SJSA1 (cell line): Measurements from ENCODE around the gene CMTR1. TPM values are rescaled to one million over a fixed set of nuclear protein-coding genes. Genes with fewer than 3 reads are reported as not detected.
"Not testable (repeated sequence)": the region's sequence is repeated elsewhere in the genome, so short reads cannot be mapped to it uniquely, and the experiment has no call there.

Source experiments
- DNase-seq, 2 experiments: peaks; one replicate each; pipeline ENCODE4 v3.0.0-alpha.2; 2015 to 2020; ENCODE audit warnings: low spot score in 2 of 2, low read depth in 1 of 2
- H3K27ac ChIP-seq: fragments of 250-450 bp; sonication (Bioruptor Pico); 2 replicates; pipeline ENCODE4 v1.5.1; 2020; ENCODE audit warnings: mild to moderate bottlenecking, moderate library complexity
- H3K27me3 ChIP-seq: fragments of 250-450 bp; sonication (Bioruptor Pico); replicated peaks from 2 replicates; pipeline ENCODE4 v1.5.1; 2020; ENCODE audit warnings: mild to moderate bottlenecking, moderate library complexity
- H3K36me3 ChIP-seq: fragments of 250-450 bp; sonication (Bioruptor Pico); 2 replicates; pipeline ENCODE4 v1.5.1; 2020; ENCODE audit warnings: mild to moderate bottlenecking
- H3K4me1 ChIP-seq: fragments of 250-450 bp; sonication (Bioruptor Pico); replicated peaks from 2 replicates; pipeline ENCODE4 v1.6.1; 2021; ENCODE audit warnings: mild to moderate bottlenecking
- H3K4me3 ChIP-seq: fragments of 250-450 bp; sonication (Bioruptor Pico); 2 replicates; pipeline ENCODE4 v1.5.1; 2020; ENCODE audit warnings: mild to moderate bottlenecking
- H3K9me3 ChIP-seq: fragments of 250-450 bp; sonication (Bioruptor Pico); replicated peaks from 2 replicates; pipeline ENCODE4 v1.5.1; 2020; ENCODE audit warnings: mild to moderate bottlenecking
- total RNA-seq: library from RNA; depleted of rRNA; stranded (reverse); fragments of >200 nt; shearing (Covaris generic); gene quantifications from 2 replicates; pipeline ENCODE4 v1.2.3, GENCODE V29; 2014

The CMTR1 gene
- total RNA-seq, 1 experiment from 2014 or later, result 39.1 TPM

- Histone ChIP-seq H3K36me3 (no peaks in the 10 kb centered on the region), H3K27me3 (no peaks in the 10 kb centered on the region), H3K4me1 (peaks cover 7% of the 10 kb centered on the region), H3K9me3 (no peaks in the 10 kb centered on the region), H3K27ac (no peak overlapping the region), H3K4me3 (no peak overlapping the region)
- DNase-seq, result no peak
Measured at GRCh38 chr6:37496951-37497885, 64.2 kb downstream of the CMTR1 start.

DNA sequence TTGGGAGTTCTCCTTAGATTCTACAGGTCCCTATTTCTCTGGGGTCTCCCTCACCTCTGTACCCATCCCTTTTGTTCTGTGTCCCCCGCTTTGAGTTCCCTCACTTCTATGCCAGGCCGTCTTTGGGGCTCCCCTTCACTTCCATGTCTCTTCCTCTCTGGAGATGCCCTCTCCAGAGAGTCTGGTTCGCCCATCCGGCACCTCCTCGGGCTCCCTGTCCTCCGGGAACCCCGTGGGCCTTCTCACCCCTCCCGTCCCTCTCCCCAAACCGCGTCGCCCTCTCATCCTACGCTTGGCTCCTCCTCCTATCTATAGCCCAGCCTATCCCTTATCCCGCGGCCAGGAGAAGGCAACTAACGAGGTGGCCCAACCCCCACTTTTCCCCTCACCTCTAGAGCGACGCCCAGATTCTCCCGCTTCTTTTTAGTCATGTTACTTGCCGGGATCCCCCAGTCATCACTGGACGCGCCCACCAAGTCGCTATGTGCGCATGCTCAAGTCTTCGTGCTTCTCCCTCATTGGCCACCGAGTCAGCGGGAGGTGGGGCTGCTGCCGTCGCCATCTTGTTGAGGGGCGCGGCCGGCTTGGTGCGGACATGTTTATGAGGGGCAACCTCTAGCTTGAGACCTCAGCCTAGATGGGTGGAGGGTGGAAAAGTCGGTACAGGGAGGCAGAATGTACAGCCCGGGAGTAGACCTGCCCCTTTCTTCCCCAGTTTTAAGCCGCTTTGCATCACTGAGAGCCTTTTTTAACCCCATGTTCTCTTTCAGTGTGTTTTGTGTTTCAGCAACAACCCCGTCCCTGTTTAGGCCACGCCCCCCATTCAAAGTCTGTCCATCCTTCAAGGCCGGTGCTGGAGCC is 66.6 kb downstream of the CMTR1 start, which contains the start of gene CCDC167:
CCDC167 (minus strand) TSS at position 461 of the 861 bp plus-strand sequence; CDS start at position 431, 30 bp downstream.
- H3K27ac ChIP-seq, result peak within 1 kb of the TSS; percentile 65
- H3K4me1 ChIP-seq, result peaks cover 7% of the 10 kb centered on the region
- H3K27me3 ChIP-seq, result no peaks in the 10 kb centered on the region
- peak within 1 kb of the TSS; percentile 44 for H3K4me3 ChIP-seq
- no peaks in the 10 kb centered on the region for H3K36me3 ChIP-seq
- DNase-seq, result peak; percentile 99
- H3K9me3 ChIP-seq, result no peaks in the 10 kb centered on the region

DNA sequence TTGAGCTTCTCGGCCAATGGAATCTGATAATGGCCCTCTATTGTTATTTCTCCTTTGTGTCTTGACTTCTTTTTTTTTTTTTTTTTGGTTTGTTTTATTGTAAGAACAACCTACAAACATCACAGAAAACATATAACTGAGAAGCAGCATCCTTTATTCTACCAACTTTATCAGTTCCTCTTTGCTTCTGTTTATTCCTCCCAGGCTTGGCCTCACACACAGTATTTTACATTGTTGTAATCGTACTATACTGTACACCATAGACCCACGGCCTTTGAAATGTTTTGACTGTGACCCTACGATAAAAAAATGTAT is 67.2 kb downstream of the CMTR1 start:
- Histone ChIP-seq H3K27ac (no peak overlapping the region; the same call in 1 of the 2 replicates), H3K27me3 (no peaks in the 10 kb centered on the region), H3K36me3 (no peaks in the 10 kb centered on the region), H3K4me3 (peak overlapping the region; percentile 44), H3K4me1 (peaks cover 7% of the 10 kb centered on the region), H3K9me3 (no peaks in the 10 kb centered on the region)
- DNase-seq, result no peak

GRCh38 chr6:37500904-37501303 is 67.9 kb downstream of the CMTR1 start:
- H3K4me3 ChIP-seq, DNase-seq, H3K9me3 ChIP-seq, H3K27me3 ChIP-seq, H3K36me3 ChIP-seq, H3K27ac ChIP-seq, H3K4me1 ChIP-seq: not testable (repeated sequence)

DNA sequence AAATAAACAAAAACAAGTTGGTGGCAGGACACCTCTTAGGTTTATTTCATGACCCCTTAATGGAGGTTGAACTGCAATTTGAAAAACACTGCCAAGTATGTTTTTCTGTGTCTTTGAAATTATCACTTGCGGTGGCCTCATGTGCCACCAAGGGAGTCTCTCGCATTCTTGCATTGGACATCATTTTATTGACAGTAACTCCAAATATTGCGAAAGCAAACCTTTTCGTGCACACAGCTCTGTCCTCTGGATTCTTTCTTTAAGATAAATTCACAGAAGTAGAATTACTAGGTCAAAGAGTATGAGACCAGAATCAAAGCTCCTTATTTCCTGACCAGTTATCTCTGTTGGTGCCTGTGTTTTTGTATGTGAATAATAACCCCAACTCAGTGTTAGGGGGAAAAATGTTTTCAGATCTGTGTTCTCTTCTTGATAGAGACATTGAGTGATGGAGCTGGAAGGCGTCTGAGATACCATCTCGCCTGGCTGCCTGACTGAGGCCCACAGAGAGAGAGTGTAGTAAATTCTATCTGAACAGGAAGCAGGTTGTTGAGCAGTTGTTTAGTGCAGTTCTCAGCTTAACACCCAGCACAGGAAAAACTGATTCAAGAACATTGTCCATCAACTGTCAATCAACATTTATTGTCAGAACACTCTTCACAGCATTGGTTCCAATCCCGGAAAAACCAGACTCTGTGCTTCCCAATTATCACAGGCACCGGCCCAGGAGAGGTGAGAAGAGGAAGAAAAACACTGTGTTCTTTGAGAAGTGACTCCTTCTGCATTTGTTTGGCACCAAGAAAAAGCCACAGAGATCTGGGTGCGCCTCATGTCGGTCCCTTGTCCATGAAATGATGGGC is 68.8 kb downstream of the CMTR1 start:
- H3K27ac ChIP-seq, result no peak overlapping the region
- peaks cover 7% of the 10 kb centered on the region for H3K4me1 ChIP-seq
- no peaks in the 10 kb centered on the region for H3K36me3 ChIP-seq

GRCh38 chr6:37502703-37503291 is 69.8 kb downstream of the CMTR1 start:
- no peaks in the 10 kb centered on the region for H3K36me3 ChIP-seq
- H3K27me3 ChIP-seq, result no peaks in the 10 kb centered on the region
- H3K4me1 ChIP-seq, result peaks cover 7% of the 10 kb centered on the region
- H3K9me3 ChIP-seq, result no peaks in the 10 kb centered on the region
- H3K27ac ChIP-seq, result no peak overlapping the region
- H3K4me3 ChIP-seq, result no peak overlapping the region
- DNase-seq, result no peak

More for the DNA sequence above, 68.8 kb downstream of the CMTR1 start:
- Histone ChIP-seq H3K27me3 (no peaks in the 10 kb centered on the region), H3K4me3 (no peak overlapping the region), H3K9me3 (no peaks in the 10 kb centered on the region)
- no peak for DNase-seq

DNA sequence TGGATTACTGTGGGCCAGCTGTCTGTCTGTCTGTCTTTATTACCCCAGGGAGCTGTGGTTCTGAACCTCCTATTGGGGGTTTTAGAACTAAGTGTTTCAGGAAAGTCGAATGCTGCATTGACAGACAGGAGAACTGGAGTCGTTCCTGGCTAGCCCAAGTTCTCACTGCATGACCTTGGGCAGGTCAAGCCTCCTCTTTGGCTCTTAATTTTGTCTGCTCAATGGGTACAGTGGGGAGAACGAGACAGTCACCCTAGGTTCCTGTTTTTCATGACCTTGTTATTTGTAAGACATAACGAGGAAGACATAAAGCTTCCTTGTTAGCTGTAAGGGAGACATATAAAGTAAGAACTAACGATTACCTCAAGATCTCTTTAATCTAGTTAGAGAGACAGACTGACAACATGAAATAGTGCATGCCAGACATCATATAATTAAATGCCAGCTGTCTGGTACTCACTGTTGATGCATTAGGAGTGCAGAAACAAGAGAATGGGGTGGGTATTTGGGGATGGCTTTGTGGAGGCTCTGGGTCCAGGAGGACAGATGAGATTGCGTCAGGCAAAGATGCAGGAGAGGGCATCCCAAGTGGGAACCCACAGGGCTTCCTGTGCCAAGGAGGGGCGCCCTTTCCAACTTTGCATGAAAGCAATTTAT is 70.4 kb downstream of the CMTR1 start:
- Histone ChIP-seq H3K27ac (no peak overlapping the region), H3K4me1 (peaks cover 7% of the 10 kb centered on the region), H3K36me3 (no peaks in the 10 kb centered on the region), H3K4me3 (no peak overlapping the region), H3K27me3 (no peaks in the 10 kb centered on the region), H3K9me3 (no peaks in the 10 kb centered on the region)
- DNase-seq, result no peak

DNA sequence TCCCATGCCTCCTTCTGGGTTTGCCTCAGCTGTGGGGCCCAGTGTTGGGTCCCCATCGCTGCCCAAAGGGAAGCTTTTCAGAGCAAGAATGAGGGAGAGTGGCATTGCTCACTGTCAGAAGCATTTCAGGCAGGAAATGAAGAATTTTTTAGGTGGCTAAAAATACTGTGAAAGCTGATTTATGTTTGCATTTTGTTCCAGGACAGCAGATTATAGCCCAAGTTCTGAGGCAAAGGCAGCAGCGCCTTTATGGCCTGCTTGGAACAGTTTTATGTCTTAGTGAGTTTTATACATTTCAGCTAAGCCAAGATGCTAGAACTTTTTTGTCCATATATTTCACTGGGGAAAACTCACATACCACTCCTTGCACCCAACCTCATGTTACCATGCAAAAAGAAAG is 71.0 kb downstream of the CMTR1 start:
- Histone ChIP-seq H3K4me3 (no peak overlapping the region), H3K27ac (no peak overlapping the region), H3K4me1 (peaks cover 4% of the 10 kb centered on the region), H3K9me3 (no peaks in the 10 kb centered on the region), H3K27me3 (no peaks in the 10 kb centered on the region), H3K36me3 (no peaks in the 10 kb centered on the region)
- DNase-seq, result no peak

GRCh38 chr6:37506479-37506878 is 73.5 kb downstream of the CMTR1 start:
- no peak for DNase-seq
- H3K36me3 ChIP-seq, result no peaks in the 10 kb centered on the region
- H3K27ac ChIP-seq, result no peak overlapping the region
- no peaks in the 10 kb centered on the region for H3K27me3 ChIP-seq
- H3K4me3 ChIP-seq, result no peak overlapping the region
- H3K9me3 ChIP-seq, result no peaks in the 10 kb centered on the region
- H3K4me1 ChIP-seq, result no peaks in the 10 kb centered on the region

GRCh38 chr6:37507077-37507476 is 74.1 kb downstream of the CMTR1 start:
- Histone ChIP-seq H3K27ac (no peak overlapping the region), H3K4me1 (no peaks in the 10 kb centered on the region), H3K9me3 (no peaks in the 10 kb centered on the region), H3K36me3 (no peaks in the 10 kb centered on the region), H3K4me3 (no peak overlapping the region), H3K27me3 (no peaks in the 10 kb centered on the region)
- no peak for DNase-seq

- no peaks in the 10 kb centered on the region for H3K4me1 ChIP-seq
- no peak for DNase-seq
- H3K27ac ChIP-seq, result no peak overlapping the region
- no peaks in the 10 kb centered on the region for H3K9me3 ChIP-seq
- H3K36me3 ChIP-seq, result no peaks in the 10 kb centered on the region
- H3K27me3 ChIP-seq, result no peaks in the 10 kb centered on the region
- no peak overlapping the region for H3K4me3 ChIP-seq
Measured at GRCh38 chr6:37507690-37508421, 74.8 kb downstream of the CMTR1 start.

DNA sequence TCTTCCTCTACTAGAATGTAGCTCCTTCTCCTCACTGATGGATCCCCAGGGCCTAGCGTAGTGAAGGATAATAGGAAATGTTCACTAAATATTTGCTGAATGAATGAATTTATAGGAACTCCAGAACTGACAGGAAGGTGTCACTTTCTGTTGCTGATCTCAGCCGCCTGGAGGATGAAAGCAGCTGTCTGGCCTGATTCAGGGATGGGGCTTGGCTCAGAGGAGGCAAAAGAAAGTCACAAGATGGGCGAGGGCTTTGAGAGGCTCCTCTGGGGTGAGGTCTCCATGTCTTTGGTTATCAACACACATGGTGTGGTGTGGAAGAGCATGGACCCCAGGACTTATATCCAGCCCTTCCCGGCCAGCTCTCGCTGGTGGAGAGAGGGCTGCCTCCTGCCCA is 78.2 kb downstream of the CMTR1 start:
- Histone ChIP-seq H3K4me1 (peaks cover 21% of the 10 kb centered on the region), H3K9me3 (no peaks in the 10 kb centered on the region), H3K27ac (no peak overlapping the region), H3K4me3 (no peak overlapping the region), H3K36me3 (no peaks in the 10 kb centered on the region), H3K27me3 (no peaks in the 10 kb centered on the region)
- DNase-seq, result no peak
